Cortex of kidney (tissue), 1 donor: ENCODE results near the gene ZIC2.

Source experiments
- DNase-seq: peaks from one replicate; lab custom pipeline; 2025; lab: John Stamatoyannopoulos, UW

Gene ZIC2

DNA sequence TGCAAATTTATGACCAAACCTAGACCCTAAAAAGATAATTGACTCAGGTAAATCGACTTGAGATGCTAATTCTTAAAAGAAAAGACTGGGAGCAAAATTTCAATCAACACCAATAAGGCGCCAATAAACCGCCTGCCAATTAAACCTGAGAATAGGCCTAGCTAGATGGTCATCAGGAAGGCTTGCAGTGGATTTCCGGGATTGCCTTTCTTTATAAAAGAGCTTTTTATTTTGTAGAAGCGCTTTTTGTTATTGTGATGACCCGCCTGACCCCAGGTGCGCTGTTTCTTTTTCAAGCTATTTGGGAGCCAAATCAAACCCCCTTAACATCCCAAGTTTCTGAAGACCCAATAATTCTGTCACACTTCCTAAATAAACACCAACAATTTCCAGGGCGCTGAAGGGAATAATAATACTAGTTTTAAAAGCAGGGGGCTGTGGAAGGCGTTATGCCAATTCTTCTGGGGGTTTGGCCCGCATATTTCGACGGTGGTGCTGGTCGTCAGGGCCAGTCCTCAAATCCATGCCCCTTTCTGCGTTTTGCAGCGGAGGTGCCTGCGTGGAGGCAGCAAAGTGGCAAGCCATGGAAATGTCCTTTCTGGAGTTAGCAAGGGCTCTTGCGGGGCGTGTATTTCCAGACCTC lies 7.2 kb upstream of the ZIC2 start:
- DNase-seq = no peak

GRCh38 chr13:99974939-99975561 lies 6.5 kb upstream of the ZIC2 start:
- DNase-seq = no peak

- DNase-seq = no peak
Measured at GRCh38 chr13:99975626-99976025, 6.0 kb upstream of the ZIC2 start.

DNA sequence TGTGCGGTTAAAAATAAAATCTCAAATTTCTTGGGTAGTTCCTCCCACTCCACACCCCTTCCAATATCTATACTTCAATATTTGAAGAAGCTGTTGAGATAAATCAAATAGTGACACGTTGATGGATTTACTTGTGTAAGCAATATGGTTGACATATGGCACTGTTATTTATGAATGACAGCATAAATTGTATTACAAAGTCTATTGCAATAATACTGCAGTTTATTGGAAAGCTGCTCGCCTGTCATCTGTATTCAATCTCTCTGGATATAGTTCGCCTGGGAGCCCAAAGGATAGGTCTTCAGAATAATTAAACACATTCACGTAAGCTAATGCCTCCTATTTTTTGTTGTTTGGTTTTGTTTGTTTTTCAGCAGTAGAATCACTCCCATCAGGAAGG lies 5.0 kb upstream of the ZIC2 start:
- no peak for DNase-seq

DNA sequence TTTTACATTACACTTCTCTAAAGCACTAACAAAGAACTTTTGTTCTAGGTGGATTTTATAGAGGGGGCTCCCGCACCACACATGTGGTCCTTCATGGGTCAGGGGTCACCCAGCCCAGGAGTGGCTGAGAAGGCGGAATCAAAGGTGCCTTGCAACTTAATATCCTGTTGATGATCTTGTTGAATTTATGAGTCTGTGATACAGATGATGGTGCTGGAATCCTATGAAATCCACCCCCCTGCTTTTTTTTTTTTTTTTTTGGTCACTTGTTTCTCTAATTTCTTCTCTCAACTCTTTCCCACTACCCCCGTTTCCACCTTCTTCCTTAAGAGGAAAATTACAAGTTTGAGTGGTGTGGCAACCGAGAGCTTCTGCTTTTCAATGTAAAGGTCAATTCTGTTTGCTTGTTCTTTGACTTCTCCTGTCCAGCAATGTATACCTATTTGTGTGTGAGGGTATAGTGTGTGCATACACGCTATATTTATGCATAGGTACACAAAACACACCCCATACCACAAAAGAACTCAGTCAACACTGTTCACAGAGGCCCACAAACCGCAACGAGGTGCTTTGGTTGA lies 4.2 kb upstream of the ZIC2 start:
- no peak for DNase-seq

DNA sequence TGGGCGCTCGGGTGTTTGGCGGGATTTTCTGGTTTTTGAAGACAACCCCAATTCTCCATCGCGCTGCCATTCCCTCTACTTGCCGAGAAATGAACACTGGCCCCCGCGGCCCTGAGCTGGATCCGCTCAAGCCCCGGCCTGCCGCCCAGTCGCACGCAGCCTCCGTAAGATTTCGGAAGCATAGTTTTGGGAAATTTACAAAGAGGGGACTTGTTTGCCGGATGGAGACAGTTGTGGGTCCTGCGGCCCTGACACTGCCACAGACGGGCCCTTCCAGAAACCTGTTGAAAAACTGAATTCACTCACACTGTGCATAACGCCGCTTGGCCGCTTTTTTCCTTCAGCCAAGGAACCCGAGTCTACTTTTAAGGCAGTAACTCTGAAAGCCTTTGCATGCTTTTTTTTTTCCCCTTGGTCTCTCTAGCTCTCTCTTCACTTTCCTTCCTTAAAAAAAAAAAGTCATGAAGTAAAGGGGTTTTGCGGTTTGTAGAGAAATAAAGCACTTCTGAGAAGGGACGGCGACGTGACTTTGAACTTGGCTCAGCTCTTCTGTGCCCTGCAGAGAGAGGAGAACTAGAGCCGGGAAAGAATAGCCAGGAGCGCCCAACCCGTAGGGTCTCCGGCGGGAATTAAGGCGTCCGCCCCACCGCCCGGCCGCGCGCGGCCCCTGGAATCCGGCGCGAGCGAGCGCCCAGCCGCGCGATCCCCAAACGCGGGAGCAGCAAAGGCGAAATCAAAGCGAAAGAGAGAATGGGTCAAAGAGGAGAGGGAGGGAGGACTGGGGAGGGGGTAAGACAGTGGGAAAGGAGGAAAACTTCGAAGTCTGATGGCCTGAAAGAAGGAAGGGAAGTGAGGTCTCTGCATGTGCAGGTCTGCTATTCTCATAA lies 3.4 kb upstream of the ZIC2 start:
- DNase-seq = no peak

GRCh38 chr13:99978799-99979452 lies 2.7 kb upstream of the ZIC2 start:
- no peak for DNase-seq

GRCh38 chr13:99979453-99980200 lies 2.0 kb upstream of the ZIC2 start:
- no peak for DNase-seq

DNA sequence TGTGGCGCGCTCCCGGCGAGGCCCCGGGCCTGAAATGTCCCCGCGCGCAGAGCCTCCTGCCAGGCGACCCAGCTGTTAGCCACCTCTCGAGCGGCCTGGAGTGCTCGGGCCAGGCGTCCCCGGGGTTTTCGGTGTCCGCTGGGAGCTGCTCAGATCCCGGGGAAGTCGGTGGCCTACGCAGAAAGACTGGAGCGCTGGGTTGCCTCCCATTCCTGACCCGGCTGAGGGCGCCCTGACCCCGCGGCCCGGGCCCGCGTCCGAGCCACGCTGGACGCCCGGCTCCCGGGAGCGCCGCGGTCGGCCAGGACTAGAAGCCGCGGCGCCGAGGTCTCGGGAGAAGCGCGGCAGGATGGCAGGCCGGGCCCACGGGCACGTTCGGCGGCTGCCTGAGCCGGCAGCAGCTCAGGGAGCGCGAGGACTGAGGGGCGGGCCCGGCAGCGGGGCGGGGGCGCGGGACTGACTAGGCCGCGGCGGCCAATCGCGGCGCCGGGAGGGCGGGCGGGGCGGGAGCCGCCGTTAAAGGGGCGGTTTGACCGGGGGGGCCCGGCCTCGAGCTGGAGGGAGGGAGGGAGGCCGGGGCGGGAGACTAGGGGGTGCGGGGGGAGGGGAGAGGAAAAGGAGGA lies 1.3 kb upstream of the ZIC2 start:
- DNase-seq = no peak

DNA sequence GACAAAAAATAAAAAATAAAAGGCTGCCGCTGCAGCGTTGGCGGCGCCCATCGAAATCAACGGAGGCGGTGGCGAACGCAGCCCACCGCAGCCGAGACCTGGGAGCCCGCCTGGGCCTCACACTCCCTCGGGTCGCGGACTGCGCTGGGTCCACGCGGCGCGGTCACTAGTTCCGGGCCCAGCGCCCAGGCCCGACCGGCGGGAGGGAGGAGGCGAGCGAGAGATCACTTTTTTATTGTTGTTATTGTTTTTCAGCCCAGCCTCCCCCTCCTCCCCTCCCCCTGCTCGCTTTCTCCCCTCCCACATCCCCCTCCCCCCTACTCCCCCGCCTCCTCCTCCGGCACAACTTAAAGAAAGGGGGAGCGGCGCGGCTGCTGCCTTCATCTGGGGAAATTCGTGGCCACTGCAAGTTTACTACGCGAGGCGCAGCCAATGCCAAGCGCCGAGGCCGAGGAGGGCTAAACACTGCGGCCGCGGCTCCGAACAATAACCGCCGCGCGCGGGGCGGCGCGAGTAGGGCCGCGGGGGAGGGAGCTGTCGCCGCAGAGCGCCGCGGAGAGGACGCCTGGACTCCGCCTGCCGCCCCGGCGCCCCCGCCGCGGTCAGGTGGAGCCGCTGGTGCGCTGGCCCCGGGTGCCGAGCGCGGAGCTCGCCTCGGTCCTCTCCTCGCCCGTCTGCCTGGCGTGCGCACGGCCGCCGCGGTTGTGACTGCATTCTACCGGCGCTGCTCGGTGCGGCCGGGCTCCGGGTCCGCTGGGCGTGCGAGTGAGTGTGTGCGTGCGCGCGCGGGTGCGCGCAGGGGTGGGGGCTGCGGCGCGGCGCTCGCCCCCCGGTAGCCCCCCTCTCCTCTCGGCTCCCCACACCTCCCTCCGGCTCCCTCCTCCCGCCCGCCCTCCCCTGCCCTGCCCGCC lies 505 bp upstream of the ZIC2 start:
- no peak for DNase-seq

GRCh38 chr13:99982036-99982730 lies 599 bp downstream of the ZIC2 start:
- DNase-seq = no peak

- DNase-seq = no peak
Measured at GRCh38 chr13:99982731-99983498, 1.3 kb downstream of the ZIC2 start.

DNA sequence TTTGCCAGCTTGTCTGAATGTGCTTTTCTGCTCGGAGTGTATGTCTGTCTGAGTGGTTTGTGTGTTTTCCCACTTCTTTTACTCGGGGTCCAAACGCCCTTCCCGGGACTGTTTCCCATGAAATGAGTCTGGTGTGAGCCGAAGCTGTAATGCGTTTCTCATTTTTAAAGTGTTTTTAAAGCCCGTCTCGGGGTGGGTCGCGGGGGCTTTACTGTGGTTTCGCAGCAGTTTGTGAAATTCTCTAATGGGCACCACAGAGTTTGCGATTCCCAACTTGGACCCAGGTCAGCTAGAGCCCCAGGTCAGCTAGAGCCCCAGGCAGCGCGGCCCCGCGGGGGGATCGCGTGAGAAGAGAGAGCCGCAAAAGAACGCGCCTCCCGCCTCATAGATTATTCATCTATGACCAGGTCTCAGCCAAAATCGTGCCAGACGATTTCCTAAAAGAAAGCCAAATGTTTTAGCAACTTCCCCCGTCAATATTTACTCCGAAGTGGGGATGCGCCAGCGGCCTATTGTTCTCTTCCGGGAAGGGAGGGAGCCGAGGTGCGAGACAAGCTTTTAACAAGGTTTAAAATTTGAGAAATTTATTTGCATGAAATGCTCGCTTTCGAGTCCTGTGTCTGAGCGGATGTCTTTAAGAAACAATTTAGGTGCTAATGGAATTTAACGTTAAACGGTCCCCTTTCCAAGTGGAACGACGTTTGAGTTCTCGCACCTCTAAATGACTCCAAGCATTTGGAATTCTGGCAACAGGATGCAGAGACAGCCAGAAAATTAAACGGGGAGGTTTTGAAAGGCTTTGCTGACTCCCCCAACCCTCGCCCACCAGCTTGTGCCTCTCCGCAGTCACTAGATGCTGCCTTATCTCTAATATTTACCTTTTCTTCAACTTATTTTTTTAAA lies 2.2 kb downstream of the ZIC2 start:
- no peak for DNase-seq

DNA sequence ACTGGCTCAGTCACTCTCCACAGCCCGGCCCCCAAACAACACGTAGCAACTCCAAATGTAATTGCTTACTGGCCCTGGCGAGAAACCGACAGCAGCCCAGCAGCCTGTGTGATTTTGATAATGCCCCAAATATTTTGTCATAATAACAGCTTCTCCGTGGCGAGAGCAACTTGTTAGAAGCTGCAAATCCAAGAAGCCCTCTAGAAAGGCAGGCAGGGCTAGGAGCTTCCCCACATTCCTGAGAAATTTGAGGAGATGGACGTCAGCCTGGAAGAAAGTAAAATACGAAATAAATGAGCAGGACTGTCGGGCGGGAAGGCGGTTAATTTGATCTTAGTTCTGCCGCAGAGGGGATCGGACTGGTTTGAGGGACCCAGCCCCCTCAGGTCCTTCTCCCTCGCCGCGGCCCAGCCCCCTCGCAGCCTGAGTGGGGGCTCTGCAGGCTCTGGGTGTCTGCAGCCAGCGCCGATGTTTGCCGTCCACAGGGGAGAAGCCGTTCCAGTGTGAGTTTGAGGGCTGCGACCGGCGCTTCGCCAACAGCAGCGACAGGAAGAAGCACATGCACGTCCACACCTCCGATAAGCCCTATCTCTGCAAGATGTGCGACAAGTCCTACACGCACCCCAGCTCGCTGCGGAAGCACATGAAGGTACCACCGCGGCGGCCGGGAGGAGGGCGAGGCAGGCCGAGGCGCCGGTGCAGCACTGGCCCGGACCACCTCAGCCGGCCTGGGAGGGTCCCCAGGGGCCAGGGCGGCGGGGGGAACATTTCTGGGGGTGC lies 3.1 kb downstream of the ZIC2 start:
- no peak for DNase-seq

- DNase-seq = no peak
Measured at GRCh38 chr13:99985241-99985874, 3.8 kb downstream of the ZIC2 start.

- no peak for DNase-seq
Measured at GRCh38 chr13:99985886-99986527, 4.4 kb downstream of the ZIC2 start.
